GM18858 (cell line): ENCODE measurements around the gene MDFI.
A peak's percentile ranks its signal among the peaks of the same experiment; 100 is the strongest.

Source experiments
- ATAC-seq: cut with Tn5 transposase; IDR thresholded peaks from one replicate; pipeline ENCODE4 v1.9.1; 2021; ENCODE audit not compliant: unreplicated experiment

MDFI gene

GRCh38 chr6:41670703-41671360 is 32.6 kb downstream of the MDFI start:
- ATAC-seq: no peak

DNA sequence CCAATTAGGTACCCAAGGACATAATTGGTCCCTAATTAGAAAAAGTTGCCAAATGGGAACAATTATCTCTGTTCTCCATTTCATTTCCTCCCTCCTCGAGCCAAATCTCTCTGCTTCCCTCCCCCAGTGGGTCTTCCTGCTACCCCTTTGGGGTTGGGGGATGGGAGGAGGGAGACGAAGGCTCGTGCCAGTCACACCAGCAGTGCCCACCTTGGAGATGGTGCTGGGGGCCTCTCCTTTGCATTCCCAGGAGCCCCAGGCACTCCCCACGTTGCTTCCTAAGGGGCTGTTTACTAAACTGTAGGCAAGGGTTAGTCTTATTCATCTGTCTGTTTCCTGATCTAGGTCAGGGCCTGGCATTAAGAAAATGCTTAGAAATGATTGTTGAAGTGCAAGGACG is 33.1 kb downstream of the MDFI start:
- ATAC-seq: no peak

DNA sequence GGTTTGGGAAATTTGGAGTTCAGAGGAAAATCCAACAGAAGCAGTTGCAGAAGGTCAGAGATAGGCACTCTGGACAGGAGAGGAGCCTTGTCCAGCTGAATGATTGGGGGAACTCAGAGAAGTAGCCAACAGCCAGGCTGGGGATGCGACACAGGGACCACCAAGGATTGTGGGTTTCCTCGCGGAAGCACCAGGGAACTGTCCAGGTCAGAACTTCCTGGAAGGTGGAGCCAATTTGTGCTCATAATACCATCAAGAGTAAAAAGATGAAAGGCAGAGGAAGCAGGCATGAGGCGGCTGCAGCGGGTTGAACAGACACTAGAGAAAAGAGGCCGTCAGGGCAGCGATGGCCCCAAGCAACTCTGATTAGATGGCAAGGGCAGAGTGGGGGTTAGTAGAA is 33.7 kb downstream of the MDFI start:
- ATAC-seq: no peak

GRCh38 chr6:41672816-41673703 is 34.8 kb downstream of the MDFI start:
- ATAC-seq: no peak

DNA sequence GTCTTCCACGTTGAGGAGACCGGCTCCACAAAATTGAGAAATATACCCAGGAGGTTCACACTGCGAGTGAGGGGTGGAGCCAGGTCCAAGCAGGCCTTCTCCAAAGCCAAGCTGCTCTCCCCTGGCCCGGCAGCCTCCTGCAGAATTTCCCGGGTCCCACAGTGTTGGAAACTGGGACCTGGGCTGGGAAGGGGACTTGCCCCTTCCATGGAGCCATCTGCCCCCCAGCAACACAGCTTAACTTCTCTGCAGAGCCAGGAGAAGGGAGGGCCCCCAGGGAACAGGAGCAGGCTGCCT is 35.4 kb downstream of the MDFI start:
- no peak for ATAC-seq

DNA sequence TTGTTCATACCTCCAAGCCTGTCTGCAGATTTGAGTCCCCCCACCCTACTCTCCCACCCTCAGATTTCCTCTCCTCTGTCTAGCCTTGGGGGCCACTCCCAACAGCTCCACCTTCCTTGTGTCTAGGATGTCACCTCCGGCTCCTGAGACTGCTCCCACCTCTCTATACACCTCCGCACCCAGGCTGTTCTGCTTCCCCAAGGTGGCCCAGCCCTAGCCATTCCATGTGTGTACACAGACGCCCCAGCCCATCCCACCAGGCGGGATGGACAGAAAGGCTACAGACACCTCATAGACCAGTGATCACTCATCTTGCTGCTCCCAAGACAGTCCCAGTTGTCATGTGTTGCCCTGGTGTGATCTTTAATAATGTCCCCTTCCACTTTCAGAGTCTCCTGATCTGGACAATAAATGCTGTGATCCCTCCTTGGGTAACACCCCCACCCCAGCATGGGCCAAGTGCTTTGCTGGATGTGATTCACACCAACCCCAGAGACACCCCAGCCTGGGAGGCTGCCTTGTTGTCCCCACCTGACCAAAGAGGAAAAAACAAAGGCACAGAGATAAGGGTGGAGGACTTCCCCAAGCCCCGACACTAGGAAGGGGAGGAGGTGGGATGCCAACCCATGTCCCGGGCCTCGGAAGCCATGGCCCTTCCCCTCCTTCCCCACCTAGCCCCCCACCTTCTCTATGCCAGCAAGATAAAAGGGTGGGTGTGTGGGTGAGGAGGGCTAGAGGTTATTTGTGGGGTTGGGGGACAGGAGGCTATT is 36.1 kb downstream of the MDFI start:
- no peak for ATAC-seq

GRCh38 chr6:41675176-41675775 is 37.0 kb downstream of the MDFI start:
- ATAC-seq: no peak

- no peak for ATAC-seq
Measured at GRCh38 chr6:41675992-41676391, 37.7 kb downstream of the MDFI start.

- no peak for ATAC-seq
Measured at GRCh38 chr6:41676431-41676830, 38.2 kb downstream of the MDFI start.

DNA sequence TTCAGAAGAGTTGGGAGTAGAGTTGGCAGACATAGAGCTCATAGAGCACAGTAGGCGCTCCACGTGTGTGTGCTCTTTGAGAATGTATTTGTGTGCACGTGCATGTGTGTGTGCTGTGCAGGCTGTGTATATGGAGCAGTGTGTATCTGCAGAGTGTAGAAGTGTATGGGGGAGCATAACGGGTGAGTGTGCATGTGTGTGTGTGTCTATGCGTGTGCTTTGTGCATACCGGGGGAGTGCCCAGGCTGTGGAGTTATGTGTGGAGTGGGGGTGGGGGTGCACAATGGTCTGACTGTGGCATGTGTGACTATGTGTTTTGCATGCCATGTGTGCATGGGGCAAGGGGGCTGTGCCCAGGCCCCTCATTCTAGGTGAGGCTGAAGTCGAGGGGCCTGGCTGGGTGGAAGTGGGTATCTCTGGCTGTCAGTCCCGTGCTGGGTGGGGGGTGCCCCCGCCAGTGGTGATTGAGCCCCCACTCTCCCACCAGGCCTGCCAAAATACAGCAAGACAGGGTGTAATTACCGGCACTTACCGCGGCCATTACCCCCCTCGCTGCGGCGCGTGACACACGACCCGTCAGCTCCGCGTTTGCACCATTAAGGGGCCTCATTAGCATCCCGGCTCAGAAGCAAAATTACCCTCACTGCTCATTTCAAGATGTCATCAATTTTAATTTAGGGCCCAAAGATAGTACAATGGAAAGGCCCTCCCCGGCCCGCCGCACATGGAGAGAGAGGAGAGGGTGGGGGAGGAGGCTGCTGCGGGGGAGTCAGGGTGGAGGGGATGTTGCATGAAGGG is 39.1 kb downstream of the MDFI start:
- ATAC-seq: no peak

DNA sequence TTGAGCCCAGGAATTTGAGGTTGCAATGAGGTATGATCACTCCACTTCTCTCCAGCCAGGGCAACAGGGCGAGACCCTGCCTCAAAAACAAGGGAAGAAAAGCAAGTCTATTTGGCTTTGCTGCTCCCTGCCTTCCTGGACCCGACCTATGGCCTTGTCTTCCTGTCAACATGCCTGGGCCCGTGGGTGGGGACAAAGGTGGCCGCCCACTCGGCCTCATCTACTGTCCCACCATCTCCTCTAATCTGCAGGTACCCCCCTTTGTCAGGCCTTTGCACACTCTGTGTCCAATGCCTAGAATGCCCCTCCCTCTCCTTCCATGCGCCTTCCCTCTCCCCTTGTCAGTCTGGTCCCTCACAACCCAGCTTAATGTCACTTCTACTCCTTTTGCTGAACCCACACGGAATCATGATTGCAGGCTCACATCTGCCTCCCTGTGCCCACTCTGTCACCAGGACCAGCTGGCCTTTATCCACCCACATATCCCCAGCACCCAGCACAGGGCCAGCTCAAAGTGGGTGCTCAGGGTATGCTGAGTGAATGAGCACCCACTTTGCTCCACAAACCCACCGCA is 40.3 kb downstream of the MDFI start:
- no peak for ATAC-seq

DNA sequence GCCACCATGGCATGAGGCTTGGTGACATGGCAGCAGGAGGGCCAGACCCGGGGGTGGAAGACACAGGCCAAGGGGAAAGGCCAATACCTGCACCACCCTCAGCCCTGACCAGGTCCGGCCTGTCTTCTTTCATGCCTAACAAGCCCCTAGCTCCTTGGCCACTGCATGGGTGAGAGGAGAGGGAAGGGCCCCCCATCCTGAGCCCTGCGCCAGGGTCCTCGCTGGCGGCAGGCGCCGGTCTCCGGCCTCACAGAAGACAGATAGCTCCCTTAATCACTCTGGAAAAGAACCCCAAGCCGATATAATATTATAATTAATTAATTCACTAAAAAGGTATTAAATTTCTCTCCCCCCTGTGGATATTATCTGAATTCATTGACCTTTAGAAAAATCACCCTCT is 41.4 kb downstream of the MDFI start:
- no peak for ATAC-seq

DNA sequence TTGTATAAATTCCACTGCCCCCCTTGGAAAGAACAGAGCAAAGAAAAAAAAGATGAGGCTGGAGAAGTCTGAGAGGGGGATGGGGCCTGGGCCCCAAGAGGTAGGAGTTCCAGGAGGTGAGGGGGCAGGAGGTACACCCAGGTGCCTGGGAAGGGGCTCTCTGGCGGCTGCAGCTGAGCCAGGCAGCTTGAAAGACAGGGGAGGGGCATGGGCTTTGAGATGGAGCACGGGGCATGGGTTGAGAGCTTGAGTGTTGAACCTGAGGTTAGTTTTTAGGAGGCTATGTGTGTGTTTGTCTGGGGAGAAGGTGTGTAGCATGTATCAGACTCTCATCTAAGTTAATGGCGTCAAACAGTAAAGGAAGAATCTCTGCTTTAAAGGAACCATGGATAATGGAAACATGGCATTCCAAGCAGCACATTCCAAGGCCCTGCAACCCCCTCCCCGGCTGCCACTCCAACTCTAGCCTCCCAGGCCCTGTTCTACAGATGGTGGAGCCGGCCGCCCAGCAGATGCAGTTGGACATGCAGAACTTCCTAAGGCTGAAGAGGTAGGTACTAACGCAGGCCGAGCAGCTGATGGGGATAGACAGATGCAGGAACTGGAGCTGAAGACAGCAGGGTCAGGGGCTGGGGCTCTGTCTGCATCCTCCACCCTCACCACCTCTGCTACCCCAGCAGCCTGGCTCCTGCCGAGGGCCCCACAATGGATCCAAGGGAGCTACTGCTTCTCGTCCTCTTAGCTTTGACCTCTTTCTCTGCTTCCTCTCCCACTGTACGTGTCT is 42.1 kb downstream of the MDFI start:
- no peak for ATAC-seq

DNA sequence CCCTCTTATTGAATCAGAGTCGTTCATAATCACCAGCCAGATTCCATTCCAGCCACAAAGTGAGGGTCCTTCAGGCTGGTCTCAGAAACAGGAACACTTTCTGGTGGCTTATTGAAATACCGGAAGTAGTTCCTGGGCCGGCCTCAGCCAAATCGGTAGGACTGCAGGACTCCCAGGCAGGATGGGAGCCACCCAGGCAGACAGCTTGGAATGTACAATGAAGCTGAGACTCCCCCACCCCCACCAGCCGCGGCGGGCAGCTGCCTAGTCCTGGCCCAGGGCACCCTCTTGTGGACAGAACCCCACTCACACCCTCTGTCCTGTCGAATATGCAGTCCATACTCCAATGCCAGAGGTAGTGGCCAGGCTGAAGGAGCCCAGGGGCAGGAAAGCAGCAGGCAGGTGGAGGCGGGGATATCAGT is 43.8 kb downstream of the MDFI start:
- ATAC-seq: peak; percentile 39

- no peak for ATAC-seq
Measured at GRCh38 chr6:41682497-41683272, 44.4 kb downstream of the MDFI start.

DNA sequence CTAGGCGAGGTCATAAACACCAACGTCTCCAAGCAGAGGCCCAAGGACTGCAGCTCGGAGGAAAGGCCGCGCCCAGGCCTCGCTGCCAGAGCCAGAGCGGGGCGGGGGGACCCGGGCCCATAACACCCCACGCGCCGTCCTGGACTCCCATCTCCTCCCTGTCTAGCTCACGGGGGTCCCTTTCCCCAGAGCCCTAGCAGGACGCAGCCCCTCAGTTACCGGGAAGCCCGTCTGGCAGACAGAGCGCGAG is 44.9 kb downstream of the MDFI start:
- ATAC-seq: no peak

GRCh38 chr6:41683523-41684310 is 45.4 kb downstream of the MDFI start:
- ATAC-seq: peak; percentile 66
